Lower leg skin (tissue), 3 donors: ENCODE measurements around the gene TMSB10.

ENCODE experiments used
- POLR2A ChIP-seq, 2 donors: fragments of 450-650 bp; IDR thresholded peaks; one replicate each; pipeline ENCODE4 v1.6.1; 2016 to 2017; ENCODE audit warnings: antibody characterized with exemption in 2 of 2, mild to moderate bottlenecking in 1 of 2, moderate library complexity in 1 of 2
- TF ChIP-seq, protein P1 (sequence below), 3 donors: fragments of 450-650 bp; IDR thresholded peaks; one replicate each; pipeline ENCODE4 v1.5.1; 2016; ENCODE audit warnings: antibody characterized with exemption in 3 of 3, mild to moderate bottlenecking in 3 of 3, moderate library complexity in 2 of 3

DNA sequence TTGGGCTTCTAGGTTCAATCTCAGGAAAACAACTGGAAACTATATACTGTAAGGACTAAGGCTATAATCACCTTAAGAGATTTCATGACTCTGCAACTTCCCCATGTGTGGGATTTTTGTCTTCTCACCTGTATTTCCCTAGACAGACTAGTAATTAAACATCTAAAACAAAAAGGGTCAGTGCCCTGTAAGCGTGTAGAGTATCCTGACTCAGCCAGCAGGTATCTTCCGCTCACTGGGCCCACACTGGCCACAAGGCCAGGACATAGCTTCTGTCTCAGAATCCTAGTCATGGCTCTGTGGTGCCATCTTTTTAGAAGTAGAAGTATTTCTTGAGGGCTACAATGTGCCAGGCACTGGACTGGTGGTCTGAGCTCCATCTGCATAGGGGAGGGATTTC, 36.7 kb downstream of the TMSB10 start:
- TF ChIP-seq, protein P1, sequence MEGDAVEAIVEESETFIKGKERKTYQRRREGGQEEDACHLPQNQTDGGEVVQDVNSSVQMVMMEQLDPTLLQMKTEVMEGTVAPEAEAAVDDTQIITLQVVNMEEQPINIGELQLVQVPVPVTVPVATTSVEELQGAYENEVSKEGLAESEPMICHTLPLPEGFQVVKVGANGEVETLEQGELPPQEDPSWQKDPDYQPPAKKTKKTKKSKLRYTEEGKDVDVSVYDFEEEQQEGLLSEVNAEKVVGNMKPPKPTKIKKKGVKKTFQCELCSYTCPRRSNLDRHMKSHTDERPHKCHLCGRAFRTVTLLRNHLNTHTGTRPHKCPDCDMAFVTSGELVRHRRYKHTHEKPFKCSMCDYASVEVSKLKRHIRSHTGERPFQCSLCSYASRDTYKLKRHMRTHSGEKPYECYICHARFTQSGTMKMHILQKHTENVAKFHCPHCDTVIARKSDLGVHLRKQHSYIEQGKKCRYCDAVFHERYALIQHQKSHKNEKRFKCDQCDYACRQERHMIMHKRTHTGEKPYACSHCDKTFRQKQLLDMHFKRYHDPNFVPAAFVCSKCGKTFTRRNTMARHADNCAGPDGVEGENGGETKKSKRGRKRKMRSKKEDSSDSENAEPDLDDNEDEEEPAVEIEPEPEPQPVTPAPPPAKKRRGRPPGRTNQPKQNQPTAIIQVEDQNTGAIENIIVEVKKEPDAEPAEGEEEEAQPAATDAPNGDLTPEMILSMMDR (IDR thresholded peaks at IDR 0.05): no peak
- TF ChIP-seq POLR2A (IDR thresholded peaks at IDR 0.05): no peak
